Cerebellar cortex (tissue), 1 donor: ENCODE measurements around the gene L3MBTL2.

Experiments
- DNase-seq: peaks from one replicate; pipeline ENCODE4 v3.0.0-alpha.2; 2015; ENCODE audit warnings: low spot score

Gene L3MBTL2

GRCh38 chr22:41215409-41215808 lies 10.3 kb downstream of the L3MBTL2 start:
- no peak for DNase-seq

GRCh38 chr22:41215926-41216325 lies 10.8 kb downstream of the L3MBTL2 start:
- DNase-seq, result no peak

GRCh38 chr22:41216984-41217383 lies 11.9 kb downstream of the L3MBTL2 start:
- no peak for DNase-seq

GRCh38 chr22:41217553-41218157 lies 12.5 kb downstream of the L3MBTL2 start:
- no peak for DNase-seq

GRCh38 chr22:41222846-41223507 lies 17.9 kb downstream of the L3MBTL2 start:
- no peak for DNase-seq

- DNase-seq, result no peak
These were observed 18.4 kb downstream of the L3MBTL2 start for GRCh38 chr22:41223535-41223934.

GRCh38 chr22:41226723-41227655 lies 21.9 kb downstream of the L3MBTL2 start:
- no peak for DNase-seq

GRCh38 chr22:41229215-41229614 lies 24.1 kb downstream of the L3MBTL2 start:
- DNase-seq, result no peak

- no peak for DNase-seq
These were observed 24.8 kb downstream of the L3MBTL2 start for GRCh38 chr22:41229730-41230400.

- DNase-seq, result no peak
These were observed 25.3 kb downstream of the L3MBTL2 start for GRCh38 chr22:41230401-41230785.

GRCh38 chr22:41231369-41231768 lies 26.3 kb downstream of the L3MBTL2 start:
- DNase-seq, result no peak

- DNase-seq, result peak; percentile 48
These were observed 29.9 kb downstream of the L3MBTL2 start for GRCh38 chr22:41234815-41235695.

- DNase-seq, result no peak
These were observed 32.1 kb downstream of the L3MBTL2 start for GRCh38 chr22:41237036-41237706.

GRCh38 chr22:41237707-41238569 lies 32.8 kb downstream of the L3MBTL2 start:
- peak; percentile 46 for DNase-seq

GRCh38 chr22:41238570-41239442 lies 33.7 kb downstream of the L3MBTL2 start:
- no peak for DNase-seq

- no peak for DNase-seq
These were observed 34.5 kb downstream of the L3MBTL2 start for GRCh38 chr22:41239443-41240128.

- no peak for DNase-seq
These were observed 35.4 kb downstream of the L3MBTL2 start, which contains the start of gene CHADL for GRCh38 chr22:41240377-41241132. TSS of gene CHADL (minus strand) at chr22:41240931. CDS start at chr22:41240881, 50 bp downstream.
